Tibial artery (tissue), 4 donors: Measurements from ENCODE around the gene CALD1.
A peak's percentile ranks its signal among the peaks of the same experiment; 100 is the strongest.

Experiments used
- DNase-seq, 2 donors: peaks; one replicate each; pipeline ENCODE4 v3.0.0-alpha.2; 2019
- H3K27ac ChIP-seq, 2 donors: fragments of 200-600 bp; sonication (generic) in 1 of 2; 1 replicate in 1 of 2; 2 replicates in 1 of 2; pipeline ENCODE4 v1.5.1; 2018 to 2019; ENCODE audit warnings: mild to moderate bottlenecking in 1 of 2
- H3K27me3 ChIP-seq, 2 donors: fragments of 200-600 bp; sonication (generic) in 1 of 2; one replicate each; pipeline versions ENCODE4 v1.5.1 to v1.6.0; 2016 to 2019
- H3K36me3 ChIP-seq, 3 donors: fragments of 200-600 bp; sonication (generic) in 2 of 3; one replicate each; pipeline ENCODE4 v1.5.1; 2016 to 2019; ENCODE audit warnings: mild to moderate bottlenecking in 2 of 3
- H3K4me1 ChIP-seq, 4 donors: fragments of 200-600 bp; sonication (generic) in 2 of 4; 1 replicate in 3 of 4; 2 replicates in 1 of 4; pipeline ENCODE4 v1.5.1; 2016 to 2019
- H3K4me3 ChIP-seq, 2 donors: fragments of 200-600 bp; sonication (generic) in 1 of 2; 1 replicate in 1 of 2; 2 replicates in 1 of 2; pipeline ENCODE4 v1.5.1; 2018 to 2019; ENCODE audit warnings: mild to moderate bottlenecking in 2 of 2
- H3K9me3 ChIP-seq, 3 donors: fragments of 200-600 bp; sonication (generic) in 1 of 3; one replicate each; pipeline ENCODE4 v1.5.1; 2016 to 2019
- intact Hi-C: fragments of 100-400 bp; cut with DNase I; formaldehyde crosslinking; loops from one replicate; pipeline ENCODE4 v1.15.0; 2023; ENCODE audit warnings: low total_unique reads
- TF ChIP-seq, protein P1 (sequence below), 2 experiments: fragments of 200-600 bp in 1 of 2; fragments of 450-650 bp in 1 of 2; IDR thresholded peaks; one replicate each; pipeline ENCODE4 v1.5.1; 2017 to 2019; ENCODE audit warnings: antibody characterized with exemption in 2 of 2, mild to moderate bottlenecking in 1 of 2, moderate library complexity in 1 of 2

CALD1 gene

DNA sequence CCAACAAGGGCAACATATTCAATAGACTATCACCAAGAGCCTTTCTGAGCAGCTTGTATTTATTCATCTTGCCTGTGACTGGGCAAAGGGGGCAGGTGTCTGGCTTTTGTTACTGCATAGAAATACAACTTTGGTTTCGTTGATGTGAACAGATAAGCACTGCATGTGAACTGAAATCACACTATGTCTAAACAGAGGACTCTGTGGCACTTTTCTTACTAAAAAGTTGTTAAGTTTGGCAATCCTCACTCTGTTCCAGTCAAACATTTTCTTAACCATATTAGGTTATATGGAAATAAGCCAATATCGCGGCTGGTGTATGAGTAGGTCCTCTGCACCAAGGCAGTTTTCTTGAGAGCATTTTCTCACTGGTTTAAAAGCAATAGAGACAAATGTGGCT, 48.5 kb downstream of the CALD1 start:
- peak in 1 of 2 donors; percentile 47 for DNase-seq
- Histone ChIP-seq H3K36me3 (no peaks in the 10 kb centered on the region), H3K27ac (peak overlapping the region; percentile 83 to 89), H3K27me3 (no peaks in the 10 kb centered on the region), H3K4me3 (peak overlapping the region in 1 of 2 donors; percentile 24), H3K9me3 (no peaks in the 10 kb centered on the region), H3K4me1 (peaks cover 0 to 98% (median 54%) of the 10 kb centered on the region in 4 donors)
- TF ChIP-seq, protein P1, sequence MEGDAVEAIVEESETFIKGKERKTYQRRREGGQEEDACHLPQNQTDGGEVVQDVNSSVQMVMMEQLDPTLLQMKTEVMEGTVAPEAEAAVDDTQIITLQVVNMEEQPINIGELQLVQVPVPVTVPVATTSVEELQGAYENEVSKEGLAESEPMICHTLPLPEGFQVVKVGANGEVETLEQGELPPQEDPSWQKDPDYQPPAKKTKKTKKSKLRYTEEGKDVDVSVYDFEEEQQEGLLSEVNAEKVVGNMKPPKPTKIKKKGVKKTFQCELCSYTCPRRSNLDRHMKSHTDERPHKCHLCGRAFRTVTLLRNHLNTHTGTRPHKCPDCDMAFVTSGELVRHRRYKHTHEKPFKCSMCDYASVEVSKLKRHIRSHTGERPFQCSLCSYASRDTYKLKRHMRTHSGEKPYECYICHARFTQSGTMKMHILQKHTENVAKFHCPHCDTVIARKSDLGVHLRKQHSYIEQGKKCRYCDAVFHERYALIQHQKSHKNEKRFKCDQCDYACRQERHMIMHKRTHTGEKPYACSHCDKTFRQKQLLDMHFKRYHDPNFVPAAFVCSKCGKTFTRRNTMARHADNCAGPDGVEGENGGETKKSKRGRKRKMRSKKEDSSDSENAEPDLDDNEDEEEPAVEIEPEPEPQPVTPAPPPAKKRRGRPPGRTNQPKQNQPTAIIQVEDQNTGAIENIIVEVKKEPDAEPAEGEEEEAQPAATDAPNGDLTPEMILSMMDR (IDR thresholded peaks at IDR 0.05) = no peak
- intact Hi-C loops = no loop called here

DNA sequence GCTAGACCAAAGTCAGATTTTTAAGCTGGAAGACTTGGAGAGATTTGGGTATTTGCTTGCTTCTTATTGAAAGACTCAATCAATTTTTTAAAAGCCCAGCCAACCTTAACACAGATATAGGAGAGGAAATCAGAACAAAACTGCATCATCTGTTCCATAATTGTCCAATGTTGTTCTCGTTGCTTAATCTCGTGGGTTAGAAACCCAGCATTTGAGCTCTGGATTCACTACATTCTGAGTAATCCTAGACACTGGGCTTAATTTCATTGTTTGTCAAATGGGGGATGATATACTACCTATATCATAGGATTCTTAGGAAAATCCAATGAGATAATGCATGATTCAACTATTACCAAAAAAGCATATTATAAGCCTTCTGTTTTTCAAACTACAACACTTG, 48.9 kb downstream of the CALD1 start:
- Histone ChIP-seq H3K36me3 (no peaks in the 10 kb centered on the region), H3K4me1 (peaks cover 0 to 98% (median 51%) of the 10 kb centered on the region in 4 donors), H3K9me3 (no peaks in the 10 kb centered on the region), H3K4me3 (peak overlapping the region in 1 of 2 donors; percentile 24), H3K27ac (peak overlapping the region; percentile 83 to 89), H3K27me3 (no peaks in the 10 kb centered on the region)
- intact Hi-C loops = no loop called here
- TF ChIP-seq, protein P1 (IDR thresholded peaks at IDR 0.05) = no peak
- no peak for DNase-seq

DNA sequence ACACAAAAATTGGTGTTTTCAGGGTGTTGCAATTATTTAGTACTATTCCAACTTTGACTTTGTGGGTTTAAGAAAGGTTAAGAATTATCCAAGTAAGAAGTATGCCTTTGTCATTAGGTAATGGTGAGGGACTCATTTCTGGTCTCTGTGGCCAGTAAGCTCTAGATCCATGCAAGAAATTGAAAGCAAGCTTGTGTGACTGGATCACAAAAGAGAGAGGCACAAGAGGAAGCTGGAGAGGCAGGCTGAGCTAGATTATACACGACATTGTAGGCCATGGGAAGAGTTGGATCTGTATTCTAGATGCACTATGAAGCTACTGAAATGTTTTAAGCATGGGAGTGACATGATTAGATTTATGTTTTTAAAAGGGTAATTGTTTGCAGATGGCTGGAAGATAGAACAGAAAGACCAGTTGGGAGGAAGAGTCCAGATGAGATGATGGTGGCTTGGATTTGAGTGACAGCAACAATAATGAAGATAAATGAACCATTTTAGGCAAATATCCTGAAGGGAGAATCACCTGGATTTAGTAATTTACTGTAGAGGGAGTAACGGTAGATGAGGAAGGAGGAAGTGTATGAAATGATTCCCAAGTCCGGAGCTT, 50.0 kb downstream of the CALD1 start:
- DNase-seq = no peak
- Histone ChIP-seq H3K4me1 (peaks cover 0 to 98% (median 57%) of the 10 kb centered on the region in 4 donors), H3K27ac (peak overlapping the region; percentile 83 to 89), H3K36me3 (no peaks in the 10 kb centered on the region), H3K4me3 (no peak overlapping the region), H3K27me3 (no peaks in the 10 kb centered on the region), H3K9me3 (no peaks in the 10 kb centered on the region)
- TF ChIP-seq, protein P1 (IDR thresholded peaks at IDR 0.05) = no peak
- intact Hi-C loops = no loop called here

DNA sequence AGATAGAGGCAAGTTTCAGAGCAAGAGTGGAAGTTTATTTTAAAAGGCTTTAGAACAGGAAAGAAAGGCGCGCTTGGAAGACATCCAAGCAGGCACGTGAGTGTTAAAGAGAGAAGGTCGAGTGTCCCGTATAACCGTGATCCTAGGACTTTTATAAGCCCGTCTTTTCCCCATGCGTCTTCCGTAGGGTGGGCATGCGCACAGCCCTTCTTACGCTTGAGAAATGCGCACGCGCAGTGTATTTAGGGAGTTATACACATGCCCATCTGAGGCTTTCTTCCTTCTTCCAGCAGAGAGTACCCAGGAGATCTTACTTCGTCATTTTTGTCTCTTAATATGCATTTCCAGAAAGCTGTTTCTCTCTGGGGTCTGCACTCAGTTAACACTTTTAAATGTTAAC, 52.4 kb downstream of the CALD1 start:
- intact Hi-C loops = loop anchor here (10.0 kb wide), 1 partner anchor 137 kb away; no protein-coding TSS in a partner anchor
- H3K9me3 ChIP-seq = no peaks in the 10 kb centered on the region
- H3K36me3 ChIP-seq = no peaks in the 10 kb centered on the region
- no peaks in the 10 kb centered on the region for H3K27me3 ChIP-seq
- TF ChIP-seq, protein P1 (IDR thresholded peaks at IDR 0.05) = no peak
- peaks cover 0 to 96% (median 53%) of the 10 kb centered on the region in 4 donors for H3K4me1 ChIP-seq
- H3K27ac ChIP-seq = peak overlapping the region; percentile 83 to 89
- peak overlapping the region in 1 of 2 donors; percentile 11 for H3K4me3 ChIP-seq
- DNase-seq = peak; percentile 30 to 84

DNA sequence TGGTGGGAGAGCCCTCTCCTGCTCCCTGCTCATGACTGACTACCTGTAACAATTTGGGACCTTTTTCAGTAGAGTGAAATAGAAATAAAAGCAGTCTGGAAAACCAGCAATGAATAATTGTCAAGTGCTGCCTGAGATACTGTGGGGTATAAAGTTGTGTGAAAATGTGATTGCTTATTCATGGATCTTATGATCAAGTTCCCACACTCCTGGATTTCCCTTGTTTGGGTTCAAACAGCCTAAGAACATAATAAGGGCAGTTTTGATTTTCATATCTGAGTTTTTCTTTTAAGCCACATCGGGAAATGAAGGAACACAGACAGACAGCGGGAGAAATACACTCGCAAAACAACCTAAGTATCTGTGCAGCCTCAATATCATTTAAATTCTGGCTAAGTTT, 52.9 kb downstream of the CALD1 start:
- peak overlapping the region; percentile 83 to 89 for H3K27ac ChIP-seq
- TF ChIP-seq, protein P1 (IDR thresholded peaks at IDR 0.05) = no peak
- H3K36me3 ChIP-seq = no peaks in the 10 kb centered on the region
- no peak for DNase-seq
- H3K27me3 ChIP-seq = no peaks in the 10 kb centered on the region
- no peaks in the 10 kb centered on the region for H3K9me3 ChIP-seq
- H3K4me1 ChIP-seq = peaks cover 0 to 96% (median 50%) of the 10 kb centered on the region in 4 donors
- intact Hi-C loops = loop anchor here (10.0 kb wide), 1 partner anchor 138 kb away; no protein-coding TSS in a partner anchor
- H3K4me3 ChIP-seq = no peak overlapping the region
